Medulla oblongata (tissue), 1 donor: Measurements from ENCODE around the gene CNIH3.

Experiments
- DNase-seq: peaks from one replicate; pipeline ENCODE4 v3.0.0-alpha.2; 2015; ENCODE audit errors: extremely low spot score

Gene CNIH3

DNA sequence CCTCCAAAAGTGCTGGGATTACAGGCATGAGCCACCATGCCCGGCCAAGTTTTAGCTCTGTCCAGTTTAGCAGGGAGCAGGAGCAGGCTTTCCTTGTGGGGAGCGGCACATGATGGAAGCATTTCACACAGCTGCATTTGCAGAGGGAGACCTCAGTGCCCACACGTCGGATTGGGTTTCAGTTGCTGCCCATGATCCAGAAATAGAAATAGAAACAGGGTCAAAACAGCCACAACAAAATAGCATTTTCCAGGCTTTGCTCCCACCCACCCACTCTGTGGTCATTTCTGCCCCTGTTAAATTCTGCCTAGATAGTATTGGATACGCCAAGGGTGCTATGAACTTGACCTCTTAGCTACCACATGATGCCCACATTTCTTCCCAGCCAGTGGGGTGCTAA, 128.4 kb downstream of the CNIH3 start:
- no peak for DNase-seq

DNA sequence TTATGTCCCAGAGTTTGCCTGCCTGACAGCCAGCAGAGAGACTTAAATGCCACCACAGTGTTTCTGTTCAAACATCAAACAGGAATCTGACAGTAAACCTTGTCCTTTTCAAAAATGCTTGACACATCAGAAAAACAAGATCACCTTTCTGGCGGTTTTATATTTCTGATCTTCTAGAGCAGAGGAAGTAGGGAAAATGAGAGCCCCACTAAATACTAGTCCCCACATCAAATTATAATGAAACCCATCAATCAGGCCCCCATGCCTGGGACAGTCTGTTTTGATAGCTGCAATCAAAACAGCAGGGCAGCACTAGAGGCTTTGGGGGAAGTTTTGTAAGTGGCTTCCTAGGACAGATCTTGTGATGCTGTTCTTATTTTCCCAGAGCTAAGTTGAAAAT, 129.3 kb downstream of the CNIH3 start:
- DNase-seq: no peak

DNA sequence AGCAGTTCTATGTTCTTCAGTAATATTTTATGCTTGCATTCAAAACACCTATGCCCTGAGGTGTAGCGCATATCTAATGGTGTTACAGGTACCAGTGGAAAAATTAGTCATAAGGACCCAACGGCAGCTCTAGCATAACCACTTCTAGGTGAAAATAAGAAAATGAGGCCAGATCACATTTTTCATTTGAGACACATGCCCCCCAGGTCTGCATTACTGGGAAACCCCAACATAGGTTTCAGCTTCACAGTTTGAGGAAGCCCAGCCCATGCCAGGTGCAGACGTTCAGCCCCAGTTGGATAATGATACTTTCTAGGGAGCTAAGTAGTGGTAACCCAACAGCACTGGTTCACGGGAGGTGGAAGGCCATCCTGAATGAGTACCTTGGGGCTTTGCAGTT, 129.8 kb downstream of the CNIH3 start:
- no peak for DNase-seq

DNA sequence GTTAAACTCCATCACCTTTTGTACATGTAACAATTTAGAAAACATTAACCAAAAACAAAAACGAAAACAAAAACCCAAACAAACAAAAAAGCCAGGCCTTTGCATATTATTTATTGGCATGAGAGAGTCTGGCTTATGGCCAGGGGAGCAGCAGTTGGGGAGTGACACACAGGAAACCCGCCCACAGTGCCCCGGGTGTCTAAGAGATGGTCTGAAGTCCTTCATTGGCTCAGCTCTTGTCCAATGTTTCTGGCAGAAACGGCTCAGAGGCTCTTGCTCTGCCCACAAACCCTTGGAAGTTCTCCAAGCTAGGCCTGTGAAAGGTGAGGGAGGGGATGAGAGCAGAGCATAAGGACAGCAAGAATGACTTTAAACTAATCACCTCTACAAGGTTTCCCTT, 131.5 kb downstream of the CNIH3 start:
- DNase-seq: no peak

DNA sequence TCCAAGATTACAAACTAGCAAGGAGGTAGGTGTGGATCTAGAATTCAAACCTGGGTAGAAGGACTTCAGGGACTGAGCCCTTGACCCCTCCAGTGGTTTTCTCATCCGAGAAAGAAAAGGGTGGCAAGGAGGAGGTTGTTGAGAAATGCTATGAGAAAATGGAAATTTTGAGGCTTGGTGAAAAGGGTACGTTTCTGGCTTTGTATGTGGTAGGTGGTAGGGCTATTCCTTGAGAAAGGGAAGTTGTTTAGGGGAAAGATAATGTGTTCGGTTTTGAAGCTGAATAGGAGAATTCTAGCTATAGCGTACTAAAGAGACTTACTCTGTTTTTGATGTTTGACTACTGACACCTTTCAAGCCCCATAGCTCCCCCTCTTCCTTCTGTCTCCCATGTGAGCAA, 133.8 kb downstream of the CNIH3 start:
- no peak for DNase-seq

DNA sequence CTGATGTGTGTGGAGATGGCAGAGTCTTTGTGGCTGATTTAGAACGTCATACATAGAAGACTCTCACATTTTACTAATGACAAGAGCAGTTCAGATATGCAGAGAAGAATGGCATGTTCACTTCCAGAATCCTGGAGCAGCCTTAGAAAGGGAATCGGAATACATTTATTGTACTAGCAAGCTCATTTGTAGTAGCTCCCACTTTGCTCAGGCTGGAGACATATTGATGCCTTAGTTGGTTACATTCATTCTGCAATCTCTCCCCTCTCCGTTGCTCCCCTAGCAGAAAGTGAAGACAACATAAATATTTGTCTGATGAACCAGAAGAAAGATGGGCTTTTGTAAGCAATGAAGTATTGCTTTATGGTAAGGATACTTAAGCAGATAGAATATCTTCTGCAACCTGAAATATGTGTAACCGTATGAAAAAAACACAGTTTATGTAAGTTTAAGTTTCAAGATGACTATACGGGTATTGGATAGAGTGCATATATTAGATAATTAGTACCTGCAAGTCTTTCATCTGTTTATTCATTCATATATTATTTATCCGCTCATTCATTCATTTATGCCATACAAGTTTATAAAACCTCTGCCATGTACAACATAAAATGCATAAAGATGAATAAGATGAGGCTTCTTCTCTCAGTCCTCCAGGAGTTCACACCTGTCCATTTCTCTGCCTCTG, 135.7 kb downstream of the CNIH3 start:
- DNase-seq: no peak

DNA sequence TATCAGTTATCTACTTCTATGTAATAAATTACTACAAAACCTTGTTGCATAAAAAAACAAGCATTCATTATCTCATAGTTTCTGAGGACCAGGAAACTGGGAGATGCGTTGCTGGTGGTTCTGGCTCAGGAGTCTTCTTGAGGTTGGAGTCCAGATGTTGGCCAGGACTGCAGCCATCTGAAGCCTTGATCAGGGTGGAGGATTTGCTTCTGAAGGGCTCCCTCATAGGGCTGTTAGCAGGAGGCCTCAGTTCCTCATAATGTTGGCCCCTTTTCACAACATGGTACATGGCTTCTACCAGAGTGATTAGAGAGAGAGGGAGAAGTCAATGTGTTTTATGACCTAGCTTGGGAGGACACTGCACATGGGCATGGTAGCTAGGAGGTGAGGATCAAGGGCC, 137.4 kb downstream of the CNIH3 start:
- DNase-seq: no peak

DNA sequence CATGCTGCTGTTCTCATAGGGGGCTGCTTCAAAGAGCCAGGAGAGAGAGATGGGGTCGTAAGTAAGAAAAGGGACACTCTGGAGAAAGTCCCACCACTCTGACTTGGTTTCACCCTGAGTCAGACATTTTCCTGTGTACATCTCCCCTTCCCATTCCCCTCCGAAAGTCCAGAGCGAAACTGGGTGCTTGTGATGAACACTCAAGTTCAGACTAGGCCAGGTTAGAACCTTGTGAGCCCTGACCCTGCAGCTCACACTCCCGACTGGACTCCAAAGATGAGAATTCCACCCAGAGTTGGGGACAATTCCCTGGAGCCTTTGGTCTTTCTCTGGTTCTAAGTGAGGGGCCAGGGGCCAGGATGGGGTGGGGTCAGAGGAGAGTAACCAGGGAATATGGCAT, 139.5 kb downstream of the CNIH3 start:
- no peak for DNase-seq

DNA sequence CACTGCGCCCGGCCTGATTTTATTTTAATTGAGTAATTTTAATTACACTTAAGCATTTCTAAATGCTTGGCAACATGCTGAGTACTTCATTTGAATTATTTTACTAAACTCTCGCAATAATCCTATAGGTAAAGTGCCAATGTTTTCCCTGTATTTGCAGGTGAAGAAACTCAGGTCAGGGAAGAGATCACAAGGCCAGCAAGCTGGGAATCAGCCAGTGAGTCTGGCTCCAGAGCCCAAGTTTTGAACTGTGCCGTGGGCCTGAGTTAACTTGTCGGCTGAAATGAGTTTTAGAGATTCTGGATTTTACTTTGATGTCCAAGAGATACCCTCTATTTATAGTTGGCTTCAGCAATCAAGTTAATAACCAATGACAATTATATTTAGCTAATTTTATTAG, 141.4 kb downstream of the CNIH3 start:
- DNase-seq: no peak

DNA sequence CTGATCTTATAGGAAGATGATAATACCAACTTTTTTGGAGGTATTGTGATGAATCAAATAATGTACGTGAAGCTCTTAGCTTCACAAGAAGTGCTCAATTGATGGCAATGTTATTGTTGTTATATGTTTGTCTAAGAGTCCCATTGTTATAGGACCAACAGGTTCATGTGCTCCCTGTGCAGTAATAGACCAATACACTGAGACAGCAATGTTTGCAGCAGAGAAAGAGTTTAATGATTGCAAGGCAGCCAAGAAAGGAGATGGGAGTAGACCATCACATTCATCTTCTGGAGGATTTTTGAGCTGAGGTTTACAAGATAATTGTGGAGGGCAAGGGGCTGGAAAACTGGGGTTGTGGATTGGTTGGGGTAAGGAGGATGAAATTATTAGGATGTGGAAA, 143.0 kb downstream of the CNIH3 start:
- no peak for DNase-seq

DNA sequence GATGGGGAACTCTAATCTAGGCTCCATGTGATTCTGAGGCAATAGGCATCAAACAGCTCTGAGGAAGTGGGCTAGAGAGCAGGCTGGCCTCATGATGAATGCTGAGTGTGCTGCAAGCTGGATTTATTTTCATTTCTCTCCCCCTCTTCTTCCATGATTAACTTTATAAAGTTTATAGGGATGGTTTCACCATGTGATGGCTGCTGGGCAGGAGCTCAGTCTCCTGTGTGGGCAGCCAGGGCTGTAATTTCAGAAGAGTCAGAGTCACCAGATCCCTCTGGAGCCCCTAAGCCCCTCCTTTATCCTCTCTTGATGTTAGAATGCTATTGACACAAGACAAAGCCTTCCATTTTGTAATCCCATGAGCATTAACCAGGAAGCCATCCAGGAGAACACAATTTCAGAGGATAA, 143.6 kb downstream of the CNIH3 start:
- no peak for DNase-seq

DNA sequence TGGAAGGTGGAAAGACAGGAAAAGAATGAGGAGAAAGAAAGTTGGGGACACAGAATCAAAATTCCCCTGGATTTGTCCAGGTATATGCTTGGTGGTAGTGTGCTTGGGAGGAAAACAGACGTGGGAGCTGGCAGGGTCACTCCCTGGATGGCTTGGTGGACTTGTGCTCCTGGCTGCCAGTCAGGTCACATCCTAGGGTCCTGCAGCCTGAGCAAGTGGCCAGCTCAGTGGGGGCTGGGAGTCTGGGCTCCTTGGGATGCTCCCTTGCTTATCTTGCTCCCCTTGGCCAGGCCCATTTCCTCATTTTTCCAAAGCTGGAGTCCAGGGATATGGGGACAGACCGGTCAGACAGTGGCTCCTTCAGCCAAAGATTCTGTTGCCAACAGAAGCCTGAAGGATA, 144.0 kb downstream of the CNIH3 start:
- DNase-seq: no peak

DNA sequence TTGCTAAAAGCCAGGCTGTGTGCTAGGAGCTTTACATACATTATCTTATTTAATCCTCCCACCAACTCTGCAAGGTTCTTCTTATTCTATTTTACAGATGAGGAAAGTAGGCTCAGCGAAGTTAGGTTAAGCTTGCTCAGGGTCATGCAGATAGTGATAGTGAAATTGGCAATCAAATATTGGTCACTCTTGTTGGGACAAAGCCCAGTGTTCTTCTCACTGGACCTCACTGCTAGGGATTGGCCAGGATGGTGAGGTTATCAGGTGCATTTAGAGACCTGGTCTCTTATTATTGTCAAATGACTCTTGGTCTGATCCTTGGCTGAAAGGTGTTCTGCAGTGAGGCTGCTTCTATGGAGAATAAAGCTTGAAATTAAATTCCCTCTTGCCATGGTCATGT, 145.1 kb downstream of the CNIH3 start:
- no peak for DNase-seq

DNA sequence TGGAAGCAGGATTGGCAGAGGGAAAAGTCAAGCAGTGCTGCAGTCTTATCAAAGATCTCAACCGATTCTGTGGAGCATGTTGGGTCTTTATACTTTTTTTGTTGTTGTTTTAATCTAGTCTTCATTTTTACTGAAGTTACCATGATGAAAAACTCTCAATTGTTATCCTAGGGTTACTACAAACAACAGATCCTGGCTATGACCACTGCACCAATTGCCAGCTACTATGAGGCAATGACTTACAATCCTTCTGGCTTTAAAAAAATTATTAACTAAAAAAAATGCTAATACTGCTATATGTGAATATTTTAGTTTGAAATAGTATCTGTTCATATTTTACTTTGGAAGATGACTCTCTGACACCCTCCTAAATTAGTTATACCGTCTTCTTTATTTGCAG, 145.9 kb downstream of the CNIH3 start:
- no peak for DNase-seq

DNA sequence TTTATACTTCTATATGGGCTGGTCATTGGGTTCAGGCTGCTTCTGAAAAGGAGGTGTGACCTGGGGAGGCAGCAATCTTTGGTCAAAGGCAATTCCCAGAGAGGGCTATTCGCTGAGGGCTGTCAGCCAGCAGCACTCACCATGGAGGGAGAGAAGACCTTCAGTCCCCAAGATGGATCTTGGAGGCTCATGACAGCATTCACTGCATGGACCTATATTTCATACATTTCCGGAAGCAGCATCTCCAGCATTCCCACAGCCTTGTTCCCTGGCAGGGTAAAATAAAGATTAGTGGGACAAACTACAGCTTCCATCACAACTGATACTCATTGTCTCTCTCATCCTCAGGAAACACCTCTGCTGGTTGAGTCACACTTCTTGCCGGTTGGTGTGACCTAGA, 146.6 kb downstream of the CNIH3 start:
- DNase-seq: no peak

DNA sequence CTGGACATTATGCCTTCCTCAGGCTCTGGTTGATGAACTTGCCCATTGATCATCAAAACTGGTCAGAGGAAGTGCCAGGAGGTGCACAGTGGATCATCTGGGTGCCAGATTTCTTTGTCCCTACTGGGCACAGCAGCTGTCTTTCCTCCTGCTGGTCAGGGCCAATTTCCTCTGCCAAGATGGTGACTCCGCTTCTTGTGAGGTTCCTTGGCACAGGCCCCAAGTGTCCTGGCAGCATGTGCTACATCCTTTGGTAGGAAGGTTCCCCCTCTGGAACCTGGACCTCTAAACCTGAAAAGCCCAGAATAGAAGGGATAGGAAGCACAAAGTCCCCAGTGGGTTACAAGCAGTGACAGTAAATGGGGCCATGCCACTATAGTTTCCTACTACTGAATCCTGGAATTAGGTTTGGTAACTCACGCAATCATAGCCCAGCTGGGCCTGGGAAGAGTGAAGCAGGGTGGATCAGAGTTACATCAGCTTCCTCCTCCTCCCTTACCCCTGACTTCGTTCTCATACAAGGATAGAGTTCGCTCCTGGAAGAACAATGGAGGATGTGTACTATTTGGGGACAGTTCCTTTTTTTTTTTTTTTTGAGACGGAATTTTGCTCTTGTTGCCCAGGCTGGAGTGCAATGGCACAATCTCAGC, 147.1 kb downstream of the CNIH3 start:
- no peak for DNase-seq

DNA sequence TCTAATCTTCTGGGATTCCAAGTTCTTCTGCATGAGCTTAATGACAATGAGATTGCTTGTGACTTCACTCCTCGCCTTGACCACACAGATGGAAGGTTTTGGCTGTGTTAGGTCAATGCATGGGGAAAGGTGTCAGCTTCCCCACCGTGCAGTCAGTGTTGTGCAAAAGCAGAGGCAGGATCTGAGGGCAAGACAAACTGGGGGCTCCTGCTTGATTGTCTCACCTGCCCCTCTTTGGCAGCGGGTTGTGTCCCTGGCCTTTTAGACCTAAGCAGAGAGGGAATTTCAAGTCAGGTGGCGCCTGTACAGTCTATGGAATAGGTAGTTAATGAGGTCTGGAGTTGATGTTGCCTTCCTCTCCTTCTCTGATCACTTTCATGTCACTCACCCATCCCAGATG, 150.1 kb downstream of the CNIH3 start:
- DNase-seq: no peak

DNA sequence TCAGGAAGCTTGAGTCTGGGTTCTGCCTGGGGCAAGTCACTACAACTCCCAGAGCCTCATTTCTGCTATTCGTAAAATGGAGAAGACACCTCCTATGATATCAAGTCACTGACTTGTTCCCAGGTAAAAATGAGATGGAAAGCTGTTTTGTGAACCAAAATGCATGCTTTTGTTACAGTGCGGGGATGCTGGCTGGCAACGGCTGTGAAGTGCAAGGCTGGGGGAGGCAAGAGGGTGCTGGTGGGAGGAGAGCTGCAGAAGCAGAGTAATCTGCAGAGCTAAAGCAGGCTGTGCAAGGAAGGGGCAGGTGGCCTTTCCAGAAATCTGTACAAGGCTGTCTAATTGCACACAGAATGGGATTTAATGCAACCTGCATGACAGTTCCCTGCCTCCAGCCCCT, 150.9 kb downstream of the CNIH3 start:
- DNase-seq: no peak

DNA sequence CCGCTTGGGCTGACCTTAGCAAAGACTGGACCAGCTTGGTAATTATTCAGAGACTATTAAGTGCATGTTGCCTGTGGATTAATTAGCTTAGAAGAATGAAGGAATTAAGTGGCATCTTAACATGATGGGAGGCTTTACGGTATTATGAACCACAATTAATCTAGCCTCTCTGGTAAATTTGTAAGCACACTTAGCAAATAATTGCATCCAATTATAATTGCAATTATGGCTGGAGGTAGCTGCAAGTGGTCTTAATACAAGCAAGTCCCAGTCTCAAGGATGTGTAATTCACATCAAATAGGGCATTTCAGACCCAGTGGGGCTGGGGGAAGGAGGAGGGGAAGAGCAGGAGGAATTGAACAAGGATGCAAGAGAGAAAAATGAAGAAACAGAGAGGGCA, 151.6 kb downstream of the CNIH3 start:
- DNase-seq: no peak

DNA sequence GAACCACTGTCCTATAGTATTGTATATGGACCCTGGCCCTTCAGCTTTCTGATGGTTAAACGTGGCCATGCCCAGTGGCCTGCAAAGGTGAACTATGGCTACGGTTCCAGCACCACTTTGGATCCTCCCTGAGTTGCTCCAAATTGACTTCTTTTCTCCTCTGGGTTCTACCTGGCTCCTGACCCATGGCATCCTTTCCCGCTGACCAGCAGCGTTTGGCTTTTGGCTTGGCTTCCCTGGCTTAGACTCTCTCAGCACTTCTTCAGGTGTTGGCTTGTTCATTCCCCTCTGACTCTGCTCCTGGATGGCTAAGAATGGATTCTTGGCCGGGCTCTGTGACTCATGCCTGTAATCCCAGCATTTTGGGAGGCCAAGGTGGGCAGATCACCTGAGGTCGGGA, 152.9 kb downstream of the CNIH3 start:
- no peak for DNase-seq

DNA sequence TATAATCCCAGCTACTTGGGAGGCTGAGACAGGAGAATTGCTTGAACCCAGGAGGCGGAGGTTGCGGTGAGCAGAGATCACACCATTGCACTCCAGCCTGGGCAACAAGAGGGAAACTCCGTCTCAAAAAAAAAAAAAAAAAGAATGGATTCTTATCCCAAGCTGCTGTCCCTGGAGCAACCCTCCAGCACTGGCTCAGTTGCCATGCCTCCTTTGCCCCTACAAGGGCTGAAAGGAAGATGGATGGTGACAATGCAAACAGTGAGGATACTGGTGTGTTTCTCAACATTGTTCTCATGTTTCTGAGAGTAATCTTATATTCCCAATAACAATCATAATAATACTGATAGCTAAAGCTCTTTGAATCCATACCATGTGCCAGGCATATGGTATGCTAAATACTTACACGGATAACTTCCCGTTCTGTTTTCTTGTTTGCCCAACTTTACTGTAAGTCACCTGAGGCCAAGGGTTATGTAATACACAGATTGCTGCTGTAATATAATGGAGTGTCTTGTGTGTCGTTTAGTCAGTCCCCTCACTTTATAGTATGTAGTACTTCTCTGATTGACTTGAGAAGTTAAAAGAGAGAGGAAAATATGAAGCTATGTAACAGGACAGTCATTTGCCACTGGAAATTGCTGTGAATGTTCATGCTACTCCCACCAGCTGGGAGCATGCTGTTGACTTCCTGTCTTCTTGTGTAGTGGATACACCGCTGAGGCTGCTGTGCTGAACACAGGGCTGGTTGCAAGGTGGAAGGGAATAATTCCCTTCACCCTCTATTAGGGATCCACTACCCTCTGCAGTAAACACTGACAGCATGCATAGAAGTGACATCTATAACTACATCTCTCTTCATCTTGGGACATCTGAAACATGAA, 153.6 kb downstream of the CNIH3 start:
- DNase-seq: no peak

DNA sequence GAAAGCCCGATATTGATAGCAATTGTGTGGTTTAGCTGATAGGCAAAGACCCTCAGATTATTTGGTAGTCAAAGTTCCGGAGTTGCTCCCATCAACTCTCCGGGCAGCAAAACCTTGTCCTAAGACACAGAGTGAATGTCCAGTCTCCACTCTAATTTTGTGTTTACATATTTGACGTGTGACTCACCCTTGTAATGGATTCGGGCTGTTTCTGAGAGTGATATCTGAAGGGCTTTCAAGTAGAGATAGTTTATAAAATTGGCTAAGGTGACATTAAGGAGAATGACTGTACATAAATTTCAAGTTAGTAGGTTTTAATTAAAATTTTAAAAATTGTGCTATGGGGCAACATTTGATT, 154.2 kb downstream of the CNIH3 start:
- no peak for DNase-seq

DNA sequence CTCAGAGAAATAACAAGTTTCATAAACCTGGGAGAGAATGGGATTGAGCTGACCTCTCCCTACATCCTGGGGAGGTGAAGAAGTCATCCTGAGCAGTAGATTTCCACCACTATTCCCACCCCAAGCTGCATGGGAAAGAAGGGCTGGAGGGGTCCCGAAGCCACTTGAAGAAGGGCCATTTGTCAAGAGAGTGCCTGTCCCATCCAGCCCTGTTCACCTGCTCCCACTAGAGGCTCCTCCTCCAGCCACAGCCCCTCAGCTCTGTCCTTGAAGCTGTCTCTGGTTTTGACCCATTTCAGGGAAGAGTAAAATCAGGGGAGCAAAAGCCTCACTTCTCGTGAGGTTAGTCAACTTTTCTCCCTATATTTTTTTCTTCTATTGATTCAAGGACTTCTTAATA, 157.5 kb downstream of the CNIH3 start:
- DNase-seq: no peak
